NCI-H1436 treated with DMSO at 0.1 percent for 48 hours (cell line): ENCODE results near the gene CALCR.
"Not testable (repeated sequence)": the region's sequence is repeated elsewhere in the genome, so short reads cannot be mapped to it uniquely, and the experiment has no call there.

Source experiments
- DNase-seq: peaks from one replicate; lab custom pipeline; 2025; lab: John Stamatoyannopoulos, UW

Gene CALCR

DNA sequence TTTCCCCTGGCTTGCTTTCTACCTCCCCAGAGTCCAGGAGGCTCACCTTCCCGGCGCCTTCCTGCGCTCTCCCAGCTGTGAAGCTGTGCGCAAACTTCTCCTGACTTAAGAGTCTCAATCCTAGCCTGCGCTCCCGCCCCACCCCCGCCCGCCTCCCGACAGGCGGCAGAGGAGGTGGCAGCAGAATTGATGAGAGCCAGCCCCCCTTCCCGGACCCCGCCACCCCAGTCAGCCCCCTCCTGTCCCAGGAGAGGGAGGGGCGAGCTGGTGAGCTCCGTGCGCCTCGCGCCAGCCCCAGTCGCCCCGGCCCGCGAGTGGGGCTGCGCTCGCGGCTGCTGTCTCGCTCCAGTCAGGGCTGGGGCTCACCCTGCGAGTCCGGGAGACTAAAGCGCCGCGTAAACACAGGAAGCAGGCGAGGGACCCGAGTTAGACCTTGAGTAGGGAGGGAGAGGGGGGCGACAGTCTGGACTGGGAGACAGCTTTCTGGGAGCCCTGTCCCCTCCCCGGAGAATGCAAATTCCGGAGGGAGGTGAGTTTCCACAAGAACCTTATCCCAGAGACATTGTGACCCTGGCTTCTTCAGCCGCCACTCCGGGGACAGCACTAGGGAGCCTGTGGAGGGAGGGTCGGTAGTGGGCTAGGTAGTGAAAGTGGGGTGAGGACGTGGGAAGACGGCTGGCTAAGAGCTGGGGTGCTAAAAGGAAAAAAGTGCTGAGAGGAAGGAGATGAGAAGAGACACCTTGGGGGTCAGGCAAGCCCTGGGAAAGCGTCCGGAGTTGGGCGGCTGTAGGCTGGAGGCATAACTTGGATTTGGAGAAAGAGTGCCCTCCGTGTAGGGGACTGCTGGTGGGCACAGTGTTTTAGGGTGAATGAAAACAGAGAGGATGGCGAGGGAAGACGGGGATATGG, at the start of gene CALCR:
Gene CALCR (minus strand): TSS at position 79 of the 909 bp plus-strand sequence. CDS start 87,743 bp downstream, outside the sequence.
- no peak for DNase-seq

DNA sequence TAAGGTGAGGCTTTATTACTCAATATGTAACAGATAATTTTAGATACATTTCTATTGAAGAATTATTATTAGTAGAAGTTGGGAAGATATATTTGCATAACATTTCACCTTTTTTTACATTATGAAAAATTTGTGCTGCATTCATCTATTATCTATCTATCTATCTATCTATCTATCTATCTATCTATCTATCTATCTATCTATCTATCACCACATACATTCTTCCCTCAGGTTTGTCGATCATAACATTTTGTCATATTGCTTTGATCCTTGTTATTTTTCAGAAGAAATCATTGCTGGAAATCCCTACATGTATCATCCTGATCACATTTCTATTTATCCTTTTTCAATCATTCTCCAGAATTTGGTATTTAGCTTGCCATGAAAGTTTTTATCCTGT, 49.3 kb upstream of the CALCR start:
- no peak for DNase-seq

DNA sequence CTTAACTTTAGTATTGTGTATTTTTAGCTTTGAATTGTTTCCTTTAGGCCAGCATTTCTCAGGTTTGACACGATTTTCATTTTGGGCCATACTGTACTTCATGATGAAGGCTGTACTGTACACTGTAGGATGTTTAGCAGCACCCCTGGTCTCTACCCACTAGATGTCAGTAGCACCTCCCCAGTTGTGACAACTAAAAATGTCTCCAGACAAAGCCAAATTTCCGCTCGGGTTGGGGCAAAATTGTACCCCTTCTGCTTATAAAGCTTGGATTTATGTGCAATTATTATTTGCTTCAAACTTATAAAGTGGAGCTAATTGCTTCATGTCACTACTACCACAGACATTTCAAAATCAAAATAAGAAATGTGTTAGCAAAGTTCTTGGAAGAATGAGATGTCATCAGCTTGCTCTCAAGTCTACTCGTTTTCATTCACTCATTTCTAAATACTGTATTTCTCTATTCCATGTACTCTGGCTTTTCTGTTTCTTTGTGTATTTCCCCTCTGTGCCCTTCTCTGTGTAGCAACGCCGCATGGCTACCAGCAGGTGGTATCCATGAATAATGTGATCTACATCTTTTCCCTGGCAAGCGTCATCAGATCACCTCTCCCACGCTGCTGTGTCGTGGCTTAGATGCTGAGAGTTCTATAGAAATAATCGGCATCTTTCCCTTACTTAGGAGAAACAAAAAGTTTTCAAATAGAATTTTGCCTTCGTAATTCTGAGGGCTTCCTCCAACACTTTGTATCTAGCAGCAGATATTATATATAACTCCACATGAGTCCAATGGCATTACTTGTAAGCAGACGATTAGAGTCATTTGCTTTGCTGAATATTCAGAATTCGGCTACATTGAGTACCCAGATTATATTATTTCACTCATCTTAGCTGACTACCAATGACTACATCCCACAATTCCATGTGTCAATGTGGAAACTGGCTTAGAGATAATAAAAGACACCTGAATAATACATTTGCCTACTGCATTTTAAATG, 47.8 kb upstream of the CALCR start:
- DNase-seq = no peak

DNA sequence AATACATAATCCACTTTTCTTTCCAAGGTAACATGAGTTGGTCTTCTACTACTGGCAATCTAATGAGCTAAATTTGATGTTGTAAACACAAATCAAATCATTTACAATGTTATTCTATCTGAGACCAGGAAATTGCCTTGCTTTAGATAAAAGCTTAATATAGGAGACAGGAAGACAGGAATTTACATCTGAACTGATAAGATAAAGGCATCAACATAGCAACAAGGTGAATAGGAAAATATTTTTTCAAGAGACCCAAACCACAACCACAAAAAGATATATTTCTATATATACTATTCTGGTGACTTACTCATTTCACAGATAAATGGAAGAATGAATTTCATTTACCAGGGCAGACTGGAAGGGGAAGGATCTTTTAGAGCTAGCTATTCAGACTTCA, 46.3 kb upstream of the CALCR start:
- DNase-seq = no peak

DNA sequence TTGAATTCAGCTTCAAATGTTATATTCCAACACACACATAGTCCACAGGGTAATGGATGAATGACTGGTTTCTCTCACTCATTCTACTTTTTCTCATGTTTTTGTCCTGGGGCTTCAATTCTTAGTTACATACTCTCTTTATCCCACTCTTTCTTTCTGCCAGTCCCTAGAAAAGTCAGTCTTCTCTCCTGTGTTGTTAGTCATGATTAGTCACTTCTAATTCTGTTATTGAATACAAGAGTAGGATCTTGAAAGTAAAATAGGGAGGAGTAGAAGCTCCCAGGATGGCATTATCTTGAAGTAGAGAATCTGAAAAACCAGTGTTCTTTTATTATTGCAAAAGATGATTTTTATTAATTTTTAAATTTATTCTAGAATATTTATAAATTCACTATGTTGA, 45.5 kb upstream of the CALCR start:
- no peak for DNase-seq

DNA sequence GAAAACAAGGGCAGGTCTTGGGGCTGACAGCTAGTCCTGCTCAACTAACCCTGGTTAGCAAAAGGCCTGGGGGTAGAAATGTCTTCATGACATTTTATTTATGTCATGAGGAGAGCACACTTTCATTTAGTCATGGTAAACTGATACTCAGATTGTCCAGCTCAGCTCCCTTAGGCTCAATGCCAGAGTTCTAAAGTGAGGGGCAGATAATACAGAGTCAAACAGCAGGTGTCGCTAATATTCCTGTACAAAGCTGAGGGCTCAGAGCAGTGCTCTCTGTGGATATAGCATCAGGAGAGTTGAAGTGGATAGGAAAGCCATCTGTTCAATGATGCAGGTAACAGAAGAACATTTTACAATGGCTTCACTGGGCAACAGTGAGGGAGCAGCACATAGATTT, 26.8 kb upstream of the CALCR start:
- no peak for DNase-seq

DNA sequence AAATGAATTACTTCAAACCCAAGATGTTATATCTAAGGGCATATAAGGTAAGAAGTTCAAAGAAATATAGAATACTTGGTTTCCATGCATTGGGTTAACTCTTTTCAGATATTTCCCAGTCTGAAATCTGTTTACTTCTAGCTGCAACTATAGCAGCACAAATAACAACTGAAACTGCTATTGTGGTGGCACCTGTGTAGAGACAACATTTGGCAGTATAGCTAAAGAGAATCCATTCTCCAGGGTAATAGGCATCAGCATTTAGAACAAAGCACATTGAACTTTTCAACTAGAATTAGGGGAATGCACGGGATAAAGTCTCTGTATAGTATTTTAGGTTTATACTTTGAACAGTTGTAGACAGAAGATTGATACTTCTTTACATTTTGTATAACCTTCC, 19.7 kb upstream of the CALCR start:
- no peak for DNase-seq

DNA sequence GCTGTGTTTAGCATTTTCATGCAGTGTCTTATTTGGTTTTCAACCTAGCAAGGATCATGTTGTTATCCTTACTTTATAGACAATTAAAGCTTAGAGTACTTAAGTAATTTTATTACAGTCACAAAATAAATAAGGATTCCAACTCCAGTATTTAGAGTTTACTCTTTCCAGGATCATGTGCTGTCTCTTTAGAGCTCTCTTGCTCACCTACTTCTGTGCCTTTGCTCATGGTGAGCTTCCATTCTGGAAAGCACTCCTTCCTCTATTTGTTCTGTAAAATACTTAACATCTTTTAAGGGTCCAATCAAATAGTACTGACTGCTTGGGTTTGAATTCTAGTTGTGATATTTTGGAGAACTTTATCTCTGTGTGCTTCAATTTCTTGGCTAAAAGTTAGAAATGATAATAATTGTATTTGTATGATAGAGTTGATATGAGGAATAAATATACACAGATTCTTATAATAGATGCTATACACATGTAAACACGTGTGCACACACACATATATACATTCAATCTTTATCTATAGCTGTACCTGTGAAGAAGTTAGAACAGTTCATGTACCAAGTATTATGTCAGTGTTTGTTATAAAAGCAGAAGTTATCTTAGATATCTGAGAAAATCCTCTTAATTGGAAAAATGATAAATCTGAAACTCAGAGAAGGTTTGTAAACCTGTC, 18.2 kb upstream of the CALCR start:
- DNase-seq = no peak

DNA sequence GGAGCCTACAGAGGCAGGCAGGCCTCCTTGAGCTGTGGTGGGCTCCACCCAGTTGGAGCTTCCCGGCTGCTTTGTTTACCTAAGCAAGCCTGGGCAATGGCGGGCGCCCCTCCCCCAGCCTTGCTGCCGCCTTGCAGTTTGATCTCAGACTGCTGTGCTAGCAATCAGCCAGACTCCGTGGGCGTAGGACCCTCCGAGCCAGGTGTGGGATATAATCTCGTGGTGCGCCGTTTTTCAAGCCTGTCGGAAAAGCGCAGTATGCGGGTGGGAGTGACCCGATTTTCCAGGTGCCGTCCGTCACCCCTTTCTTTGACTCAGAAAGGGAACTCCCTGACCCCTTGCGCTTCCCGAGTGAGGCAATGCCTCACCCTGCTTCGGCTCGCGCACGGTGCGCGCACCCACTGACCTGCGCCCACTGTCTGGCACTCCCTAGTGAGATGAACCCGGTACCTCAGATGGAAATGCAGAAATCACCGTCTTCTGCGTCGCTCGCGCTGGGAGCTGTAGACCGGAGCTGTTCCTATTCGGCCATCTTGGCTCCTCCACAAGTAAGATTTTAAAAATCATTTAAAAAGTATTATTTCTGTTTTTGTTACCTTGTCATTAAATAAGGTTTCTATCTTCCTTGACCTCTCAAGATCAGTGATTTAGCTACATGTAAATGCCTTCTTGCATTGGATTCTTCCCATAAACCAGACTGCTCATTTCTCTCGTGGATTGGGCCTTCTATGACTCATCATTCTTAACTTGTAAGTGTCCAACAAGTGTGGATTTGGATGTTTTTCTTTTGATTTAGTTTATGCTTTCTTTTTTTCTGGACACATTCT, 16.9 kb upstream of the CALCR start:
- not testable (repeated sequence) for DNase-seq

DNA sequence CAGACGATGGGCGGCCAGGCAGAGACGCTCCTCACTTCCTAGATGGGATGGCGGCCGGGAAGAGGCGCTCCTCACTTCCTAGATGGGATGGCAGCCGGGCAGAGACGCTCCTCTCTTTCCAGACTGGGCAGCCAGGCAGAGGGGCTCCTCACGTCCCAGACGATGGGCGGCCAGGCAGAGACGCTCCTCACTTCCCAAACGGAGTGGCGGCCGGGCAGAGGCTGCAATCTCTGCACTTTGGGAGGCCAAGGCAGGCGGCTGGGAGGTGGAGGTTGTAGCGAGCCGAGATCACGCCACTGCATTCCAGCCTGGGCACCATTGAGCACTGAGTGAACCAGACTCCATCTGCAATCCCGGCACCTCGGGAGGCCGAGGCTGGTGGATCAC, 11.9 kb upstream of the CALCR start:
- DNase-seq = not testable (repeated sequence)

DNA sequence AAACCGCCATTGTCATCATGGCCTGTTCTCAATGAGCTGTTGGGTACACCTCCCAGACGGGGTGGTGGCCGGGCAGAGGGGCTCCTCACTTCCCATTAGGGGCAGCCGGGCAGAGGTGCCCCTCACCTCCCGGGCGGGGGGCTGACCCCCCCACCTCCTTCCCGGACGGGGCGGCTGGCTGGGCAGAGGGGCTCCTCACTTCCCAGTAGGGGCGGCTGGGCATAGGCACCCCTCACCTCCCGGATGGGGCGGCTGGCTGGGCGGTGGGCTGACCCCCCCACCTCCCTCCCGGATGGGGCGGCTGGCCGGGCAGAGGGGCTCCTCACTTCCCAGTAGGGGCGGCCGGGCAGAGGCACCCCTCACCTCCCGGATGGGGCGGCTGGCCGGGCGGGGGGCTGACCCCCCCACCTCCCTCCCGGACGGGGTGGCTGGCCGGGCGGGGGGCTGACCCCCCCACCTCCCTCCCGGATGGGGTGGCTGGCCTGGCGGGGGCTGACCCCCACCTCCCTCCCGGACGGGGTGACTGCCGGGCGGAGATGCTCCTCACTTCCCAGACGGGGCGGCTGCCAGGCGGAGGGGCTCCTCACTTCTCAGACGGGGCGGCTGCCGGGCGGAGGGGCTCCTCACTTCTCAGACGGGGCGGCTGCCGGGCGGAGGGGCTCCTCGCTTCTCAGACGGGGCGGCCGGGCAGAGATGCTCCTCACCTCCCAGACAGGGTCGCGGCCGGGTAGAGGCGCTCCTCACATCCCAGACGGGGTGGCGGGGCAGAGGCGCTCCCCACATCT, 11.4 kb upstream of the CALCR start:
- not testable (repeated sequence) for DNase-seq

DNA sequence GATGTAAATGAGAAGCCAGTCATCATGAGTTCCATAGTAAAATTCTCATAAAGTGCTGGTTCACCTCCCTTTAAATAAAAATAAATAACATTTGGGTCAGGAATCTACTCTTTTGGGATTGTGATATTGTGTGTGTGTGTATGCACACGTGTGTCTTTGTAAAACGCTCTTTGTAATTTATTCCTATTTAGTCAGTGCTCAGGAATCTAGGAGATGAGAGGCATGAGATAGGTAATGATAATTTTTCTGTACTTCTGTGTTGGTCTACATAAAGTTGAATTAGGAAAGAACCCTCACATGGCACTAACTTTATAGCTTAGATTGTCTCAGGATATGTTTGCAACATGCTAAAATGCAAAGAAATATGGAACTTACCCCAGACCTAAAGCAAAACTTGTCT, 4.9 kb upstream of the CALCR start:
- no peak for DNase-seq

DNA sequence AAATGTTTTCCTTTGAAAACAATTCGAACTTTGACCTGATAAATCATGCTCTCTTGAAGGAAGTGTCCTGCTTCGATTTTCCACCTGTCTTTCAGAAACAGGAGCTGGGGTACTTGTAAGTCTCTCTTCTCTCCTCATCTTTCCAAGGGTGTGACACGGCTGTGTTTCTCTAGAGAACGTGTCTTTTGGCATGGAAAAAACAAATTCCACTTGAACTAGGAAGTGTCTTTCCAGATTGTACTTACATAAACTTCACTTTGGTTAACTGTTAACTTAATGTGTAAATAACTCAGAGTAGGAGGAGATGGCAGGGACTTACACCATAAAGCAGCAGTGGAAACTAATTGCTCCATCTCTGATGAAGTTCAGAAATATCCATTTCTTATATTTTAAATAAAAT, 4.2 kb upstream of the CALCR start:
- no peak for DNase-seq

DNA sequence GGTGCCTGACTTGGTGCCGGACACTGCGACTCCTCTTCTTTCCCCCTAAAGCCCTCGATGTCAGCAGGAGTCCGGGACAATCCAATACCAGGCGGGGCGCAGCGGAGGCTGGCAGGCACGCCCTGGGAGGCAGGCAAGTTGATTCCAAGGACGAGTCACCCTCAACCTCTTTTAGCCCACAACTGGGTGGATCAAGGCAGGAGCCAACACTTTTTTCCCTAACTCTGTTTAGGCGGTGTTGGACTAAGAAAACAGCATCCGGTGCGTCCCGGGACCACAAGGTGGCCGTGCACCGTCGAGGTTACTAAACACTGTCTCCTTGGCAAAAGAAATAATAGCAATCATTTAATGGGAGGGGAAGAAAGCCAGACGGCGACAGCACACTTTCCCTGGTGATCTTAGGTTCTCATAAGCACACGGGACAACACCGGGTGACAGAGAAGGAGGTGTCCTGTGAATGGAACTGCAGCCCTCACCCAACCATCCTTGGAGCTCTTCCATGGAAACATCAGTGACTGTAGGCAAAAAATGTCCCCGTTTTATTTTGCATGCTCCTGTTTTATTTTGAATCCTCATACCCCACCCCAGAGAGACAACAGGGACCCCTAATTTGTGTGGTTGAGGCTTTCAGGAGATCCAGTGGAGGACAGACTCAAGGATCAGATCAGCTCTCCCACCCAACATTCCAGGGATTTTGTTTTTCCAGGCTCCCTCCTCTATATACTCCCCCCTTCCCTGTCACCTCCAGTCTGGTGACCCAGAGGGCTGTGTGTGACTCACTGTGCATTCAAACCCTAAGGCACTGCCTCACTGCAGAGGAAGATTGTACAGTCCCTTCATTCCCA, 1.3 kb upstream of the CALCR start:
- DNase-seq = no peak

DNA sequence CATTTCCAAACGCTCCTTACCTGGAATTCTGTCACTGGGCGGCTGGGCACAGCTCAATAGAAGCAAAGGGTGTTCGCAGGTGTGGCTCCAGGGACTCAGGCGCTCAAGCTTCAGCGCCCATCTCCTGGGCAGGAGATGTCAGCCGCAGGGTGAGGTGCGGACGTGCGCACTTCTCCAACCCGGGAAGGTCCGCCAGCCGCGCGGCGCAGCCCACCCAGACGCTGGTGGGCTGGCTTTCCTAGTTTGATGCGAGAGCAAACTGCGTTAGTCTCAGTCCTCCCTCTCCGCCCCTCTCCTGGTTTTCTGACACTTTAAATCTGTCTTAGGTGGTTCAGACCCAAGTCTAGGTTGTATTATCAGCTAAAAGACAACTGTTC, 267 bp downstream of the CALCR start:
- no peak for DNase-seq

DNA sequence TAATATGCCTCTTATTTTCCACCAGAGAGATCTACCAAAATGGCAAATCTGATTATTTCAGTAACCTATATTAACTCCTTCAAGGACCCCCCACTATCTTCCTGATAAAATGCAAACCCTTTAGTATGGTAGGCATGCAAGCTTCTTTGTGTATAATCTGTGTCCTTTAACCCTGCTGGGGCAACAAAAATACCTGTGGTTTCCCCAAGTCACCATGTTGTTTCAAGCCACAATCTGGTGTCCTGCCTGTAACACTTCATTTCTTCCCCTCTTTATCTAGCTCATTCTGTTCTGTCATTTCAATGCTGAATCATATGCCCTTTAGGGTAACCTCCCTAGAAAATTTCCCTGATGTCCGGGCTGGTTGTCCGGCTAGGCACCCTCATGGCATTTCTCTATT, 5.3 kb downstream of the CALCR start:
- DNase-seq = no peak

DNA sequence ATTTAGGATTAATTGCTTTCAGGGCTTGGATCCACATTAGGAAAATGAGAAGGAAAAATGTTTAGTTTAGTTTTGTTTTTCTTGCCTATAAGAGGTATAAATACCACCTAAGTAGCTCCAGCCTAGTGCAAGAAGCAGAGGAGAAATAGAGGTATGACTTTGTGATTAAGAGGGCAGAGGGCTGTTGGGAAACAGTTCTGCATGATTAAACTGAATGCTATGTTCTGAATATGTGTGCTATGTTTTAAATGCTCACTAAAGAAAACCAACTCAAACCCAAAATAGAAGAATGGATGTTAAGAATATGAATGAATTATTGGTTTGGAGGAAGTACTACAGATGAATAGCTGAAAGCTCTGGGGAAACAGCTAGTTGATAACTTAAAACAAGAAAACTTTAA, 7.6 kb downstream of the CALCR start:
- DNase-seq = no peak

DNA sequence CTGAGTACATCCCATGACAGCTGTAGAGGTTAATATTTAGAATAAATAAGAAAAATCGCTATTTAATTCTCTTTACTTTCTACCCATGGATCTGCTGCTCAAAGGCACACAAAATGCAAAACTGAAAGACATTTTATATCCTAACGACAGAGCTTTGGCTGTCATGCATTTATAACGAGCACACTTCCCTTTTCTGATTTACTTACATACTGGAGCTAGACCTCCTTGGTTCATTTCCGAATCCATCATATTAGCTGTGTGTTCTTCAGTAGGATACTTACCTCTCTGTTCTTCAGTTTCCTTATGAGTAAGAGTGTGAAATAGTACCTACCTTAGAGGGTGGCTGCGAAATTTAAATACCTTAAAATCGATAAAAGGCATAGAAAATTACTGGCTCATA, 10.9 kb downstream of the CALCR start:
- DNase-seq = no peak

DNA sequence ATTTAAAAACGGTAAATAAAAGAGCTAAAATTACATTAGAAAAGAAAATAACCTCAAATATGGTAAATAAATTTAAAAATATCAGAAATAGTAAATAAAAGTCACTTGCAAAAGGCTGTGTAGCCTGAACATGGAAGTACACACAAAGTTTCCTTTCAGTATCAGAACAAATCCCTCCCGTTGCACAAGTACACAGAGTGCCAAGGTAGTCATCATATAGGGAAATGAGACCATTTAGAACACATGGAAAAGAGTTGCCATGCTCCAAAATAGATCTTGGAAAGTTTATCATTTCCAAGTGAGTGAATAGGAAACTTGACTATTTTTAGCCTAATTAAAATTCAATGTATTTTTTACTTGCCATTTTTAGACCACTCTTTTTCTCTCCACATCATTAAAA, 11.6 kb downstream of the CALCR start:
- DNase-seq = no peak

DNA sequence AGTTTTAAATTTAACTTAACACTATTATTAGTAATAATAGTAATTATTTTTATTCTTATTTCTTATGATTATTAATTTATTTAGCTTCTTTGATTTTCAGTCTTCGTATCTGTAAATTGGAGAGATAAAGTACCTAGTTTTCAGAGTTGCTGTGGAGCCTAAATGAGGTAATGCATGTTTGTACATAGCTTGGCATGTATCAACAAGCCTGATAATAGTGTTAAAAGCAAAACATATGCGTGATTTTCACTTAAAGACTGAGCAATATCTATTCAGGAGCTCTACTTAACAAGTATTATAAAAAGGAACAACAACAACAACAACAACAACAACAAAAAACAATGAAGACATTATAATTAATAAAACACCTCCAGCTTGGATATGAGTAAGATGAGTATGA, 12.4 kb downstream of the CALCR start:
- DNase-seq = no peak
